IPS DF 6.9 (cell line): ENCODE results near the gene SERPINA7.

ENCODE experiments used
- DNase-seq: peaks from one replicate; pipeline ENCODE4 v3.0.0-alpha.2; 2013; ENCODE audit warnings: low read depth, low spot score
- H3K27ac ChIP-seq: one replicate; pipeline ENCODE4 v1.5.1; 2013; ENCODE audit warnings: low read length, control low read depth
- H3K27me3 ChIP-seq: 2 replicates; pipeline ENCODE4 v1.6.1; 2013; ENCODE audit warnings: mild to moderate bottlenecking, low read length; ENCODE audit not compliant: control insufficient read depth, insufficient read depth
- H3K36me3 ChIP-seq: 2 replicates; pipeline ENCODE4 v1.6.1; 2013; ENCODE audit warnings: low read length; ENCODE audit not compliant: control insufficient read depth, insufficient read depth
- H3K4me1 ChIP-seq: 2 replicates; pipeline ENCODE4 v1.6.1; 2013; ENCODE audit warnings: low read length; ENCODE audit not compliant: control insufficient read depth, insufficient read depth
- H3K4me3 ChIP-seq: 2 replicates; pipeline ENCODE4 v1.5.1; 2013; ENCODE audit warnings: mild to moderate bottlenecking, low read length
- H3K9me3 ChIP-seq: 2 replicates; pipeline ENCODE4 v1.6.1; 2013; ENCODE audit warnings: low read length, inconsistent platforms; ENCODE audit not compliant: control insufficient read depth, insufficient read depth
- WGBS: extraction: QIAGEN DNeasy Blood & Tissue Kit; methylation state at CpG from one replicate; pipeline ENCODE4 v1.1.7; 2013; ENCODE audit warnings: mixed read lengths, missing lambda C conversion rate; ENCODE audit not compliant: insufficient read length, insufficient coverage; 5-methylcytosine and 5-hydroxymethylcytosine counted together

SERPINA7 gene, protein sequence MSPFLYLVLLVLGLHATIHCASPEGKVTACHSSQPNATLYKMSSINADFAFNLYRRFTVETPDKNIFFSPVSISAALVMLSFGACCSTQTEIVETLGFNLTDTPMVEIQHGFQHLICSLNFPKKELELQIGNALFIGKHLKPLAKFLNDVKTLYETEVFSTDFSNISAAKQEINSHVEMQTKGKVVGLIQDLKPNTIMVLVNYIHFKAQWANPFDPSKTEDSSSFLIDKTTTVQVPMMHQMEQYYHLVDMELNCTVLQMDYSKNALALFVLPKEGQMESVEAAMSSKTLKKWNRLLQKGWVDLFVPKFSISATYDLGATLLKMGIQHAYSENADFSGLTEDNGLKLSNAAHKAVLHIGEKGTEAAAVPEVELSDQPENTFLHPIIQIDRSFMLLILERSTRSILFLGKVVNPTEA

DNA sequence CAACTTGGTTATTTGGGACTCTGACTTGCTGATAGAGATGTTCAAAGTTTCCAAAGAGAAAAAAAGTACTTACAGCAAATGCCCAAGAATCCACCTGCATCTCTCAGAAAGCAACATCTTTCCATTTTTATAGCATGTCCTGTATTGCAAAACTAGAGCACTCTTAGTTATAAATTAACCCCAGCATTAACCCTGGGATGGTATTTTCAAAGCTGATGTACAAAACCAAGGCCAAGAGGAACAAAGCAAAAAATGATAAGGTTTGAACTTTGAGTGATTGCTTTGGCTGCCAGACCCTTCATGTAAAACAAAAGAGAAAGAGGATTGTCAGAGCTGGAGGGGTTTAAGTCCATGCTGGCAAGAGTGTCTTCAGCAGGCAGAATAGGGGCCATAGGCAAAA lies at the start of gene SERPINA7:
Gene SERPINA7, minus strand, starts transcription at position 103 of the 400 bp plus-strand sequence. CDS start 1,669 bp downstream, outside the sequence.
- no peak within 1 kb of the TSS for H3K27ac ChIP-seq
- no peak for DNase-seq
- H3K4me1 ChIP-seq, result no peaks in the 10 kb centered on the region
- no peaks in the 10 kb centered on the region for H3K9me3 ChIP-seq
- no peaks in the 10 kb centered on the region for H3K27me3 ChIP-seq
- H3K4me3 ChIP-seq, result no peak within 1 kb of the TSS
- H3K36me3 ChIP-seq, result no peaks in the 10 kb centered on the region

DNA sequence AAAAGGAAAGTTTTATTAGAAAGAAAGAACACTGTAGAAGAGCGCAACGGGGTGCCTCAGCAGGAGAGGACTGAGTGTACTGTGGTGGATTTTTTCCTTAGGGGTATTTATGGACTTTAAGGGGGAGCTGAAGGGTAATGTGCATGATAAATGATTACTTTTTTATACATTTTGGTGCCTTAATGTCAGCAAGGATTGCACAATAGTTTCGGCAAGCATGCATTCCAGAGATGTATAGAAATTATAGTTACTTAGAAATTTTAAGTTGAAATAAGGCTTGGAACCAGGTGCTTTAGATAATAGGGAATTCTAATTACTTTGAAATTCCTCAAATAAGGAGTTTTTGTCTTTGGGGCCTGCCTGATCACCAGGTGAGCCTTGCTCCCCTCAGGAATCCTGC lies 30.5 kb upstream of the SERPINA7 start:
- no peak overlapping the region for H3K27ac ChIP-seq

DNA sequence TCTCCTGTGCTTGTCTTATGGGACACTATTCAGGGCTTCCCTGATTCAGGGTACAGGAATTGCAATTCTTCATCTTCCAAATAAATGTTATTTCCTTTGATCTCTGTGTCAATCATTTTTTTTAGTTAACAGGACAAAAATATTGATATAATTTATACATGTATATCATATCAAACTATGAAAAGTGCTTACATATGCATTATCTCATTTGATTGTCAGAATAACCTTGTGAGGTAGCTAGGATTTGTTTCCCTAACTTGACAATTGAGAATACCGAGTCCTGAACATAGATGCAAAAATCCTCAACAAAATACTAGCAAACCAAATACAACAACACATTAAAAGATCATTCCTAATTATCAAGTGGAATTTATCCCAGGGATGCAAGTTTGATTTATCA lies 11.5 kb upstream of the SERPINA7 start:
- WGBS, result no CpG with 5 or more reads among the region's 1 CpG
- Histone ChIP-seq H3K27me3 (no peaks in the 10 kb centered on the region), H3K4me3 (no peak overlapping the region), H3K27ac (no peak overlapping the region), H3K36me3 (no peaks in the 10 kb centered on the region), H3K9me3 (no peaks in the 10 kb centered on the region), H3K4me1 (no peaks in the 10 kb centered on the region)
- no peak for DNase-seq

More for the DNA sequence above, 30.5 kb upstream of the SERPINA7 start:
- no peak for DNase-seq
- Histone ChIP-seq H3K4me1 (no peaks in the 10 kb centered on the region), H3K36me3 (no peaks in the 10 kb centered on the region), H3K9me3 (no peaks in the 10 kb centered on the region), H3K27me3 (no peaks in the 10 kb centered on the region), H3K4me3 (no peak overlapping the region)
- WGBS, result no CpG with 5 or more reads among the region's 3 CpGs

DNA sequence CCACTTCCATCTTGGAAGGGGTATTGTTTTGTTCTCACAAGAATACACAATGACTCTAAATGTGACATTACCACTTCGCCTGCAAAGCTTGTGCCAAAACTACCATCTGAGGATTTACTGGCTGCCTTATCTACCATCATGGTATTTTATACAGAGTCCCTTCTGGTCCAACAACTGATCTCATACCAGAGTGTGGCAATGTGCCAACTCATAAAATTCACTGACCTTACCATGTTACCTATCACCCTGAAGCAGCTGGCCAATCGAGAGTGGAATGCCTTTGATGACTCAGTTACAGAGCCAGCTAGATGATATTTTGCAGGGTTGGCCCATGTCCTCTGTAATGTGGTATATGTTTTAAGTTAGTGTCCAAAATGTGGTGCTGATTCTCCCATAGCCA lies 3.8 kb upstream of the SERPINA7 start:
- no CpG with 5 or more reads among the region's 2 CpGs for WGBS
- Histone ChIP-seq H3K36me3 (no peaks in the 10 kb centered on the region), H3K27ac (no peak overlapping the region), H3K4me1 (no peaks in the 10 kb centered on the region), H3K4me3 (no peak overlapping the region), H3K27me3 (no peaks in the 10 kb centered on the region), H3K9me3 (no peaks in the 10 kb centered on the region)
- DNase-seq, result no peak

DNA sequence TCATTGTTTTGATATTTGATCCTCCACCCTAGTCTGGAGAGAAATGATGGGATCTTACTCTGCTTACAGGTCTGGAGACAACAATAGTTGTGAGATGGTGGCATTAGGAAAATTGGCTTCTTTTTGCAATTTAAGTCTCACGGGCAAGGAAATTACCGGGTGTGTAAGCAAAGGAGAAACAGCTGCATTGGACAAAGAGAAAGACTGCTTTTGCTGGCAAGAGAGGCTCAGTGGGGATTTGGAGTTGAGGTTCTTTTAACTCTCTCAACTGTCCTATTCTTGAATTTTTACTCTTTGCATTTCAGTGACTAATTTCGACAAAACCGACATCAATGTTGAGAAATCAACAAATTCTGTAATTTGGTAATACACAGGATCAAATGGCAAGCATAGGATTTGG lies 2.3 kb upstream of the SERPINA7 start:
- H3K36me3 ChIP-seq, result no peaks in the 10 kb centered on the region
- no peaks in the 10 kb centered on the region for H3K9me3 ChIP-seq
- no peaks in the 10 kb centered on the region for H3K4me1 ChIP-seq
- H3K27ac ChIP-seq, result no peak overlapping the region
- no peak overlapping the region for H3K4me3 ChIP-seq
- H3K27me3 ChIP-seq, result no peaks in the 10 kb centered on the region
- no peak for DNase-seq
- WGBS, result no CpG with 5 or more reads among the region's 4 CpGs

DNA sequence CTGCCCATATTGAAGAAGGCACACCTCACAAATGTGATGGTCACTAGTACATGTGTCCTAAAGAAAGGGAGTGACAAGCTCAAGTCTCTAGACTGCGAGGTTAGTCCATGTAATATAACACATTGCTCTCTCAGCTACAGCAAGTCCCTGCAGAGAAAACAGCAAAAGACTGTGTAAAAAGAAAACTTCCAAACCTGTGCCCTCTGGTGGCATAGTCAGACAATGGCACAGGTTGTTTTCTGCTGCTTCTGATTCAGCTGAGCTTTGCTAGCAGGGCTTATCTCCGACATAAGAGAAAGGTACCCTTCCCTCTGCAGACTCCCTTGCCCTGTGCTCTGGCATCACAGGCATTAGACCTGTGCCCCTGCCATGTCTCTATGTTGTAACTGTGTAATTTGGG lies 1.4 kb upstream of the SERPINA7 start:
- WGBS, result no CpG with 5 or more reads among the region's 2 CpGs
- H3K27ac ChIP-seq, result no peak overlapping the region
- no peaks in the 10 kb centered on the region for H3K9me3 ChIP-seq
- no peaks in the 10 kb centered on the region for H3K27me3 ChIP-seq
- no peaks in the 10 kb centered on the region for H3K4me1 ChIP-seq
- H3K4me3 ChIP-seq, result no peak overlapping the region
- no peak for DNase-seq
- no peaks in the 10 kb centered on the region for H3K36me3 ChIP-seq

DNA sequence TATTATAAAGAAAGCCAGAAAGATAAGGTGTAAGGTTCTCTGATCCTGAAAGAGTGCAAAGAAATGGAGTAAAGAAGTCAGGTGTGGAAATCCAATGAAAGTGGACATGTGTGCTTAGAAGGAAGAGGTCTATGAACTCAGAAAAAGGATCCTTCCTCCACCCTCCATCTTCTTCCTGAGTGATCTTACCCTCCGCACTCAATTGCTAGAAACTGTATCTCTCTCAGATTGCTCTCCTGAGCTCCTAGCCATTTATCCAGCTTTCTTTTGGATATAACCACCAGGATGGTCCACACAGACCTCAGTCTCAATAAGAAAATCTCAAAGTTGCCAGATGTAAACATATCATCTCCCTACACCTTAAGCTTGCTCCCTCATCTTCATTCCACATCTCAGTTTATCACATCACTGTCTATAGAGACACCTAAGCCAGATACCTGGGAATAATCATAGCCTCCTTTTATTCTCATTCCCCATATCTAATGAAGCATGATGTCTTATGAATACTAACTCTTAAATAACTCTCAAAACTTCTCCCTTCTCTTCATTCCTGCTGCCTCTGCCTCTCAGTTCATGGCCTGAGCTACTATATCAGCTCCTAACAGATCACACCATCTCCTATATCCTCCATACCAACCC lies 573 bp downstream of the SERPINA7 start:
- WGBS, result no CpG with 5 or more reads among the region's 1 CpG
- H3K4me1 ChIP-seq, result no peaks in the 10 kb centered on the region
- no peaks in the 10 kb centered on the region for H3K36me3 ChIP-seq
- no peak overlapping the region for H3K4me3 ChIP-seq
- no peak overlapping the region for H3K27ac ChIP-seq
- H3K27me3 ChIP-seq, result no peaks in the 10 kb centered on the region
- no peaks in the 10 kb centered on the region for H3K9me3 ChIP-seq
- no peak for DNase-seq

DNA sequence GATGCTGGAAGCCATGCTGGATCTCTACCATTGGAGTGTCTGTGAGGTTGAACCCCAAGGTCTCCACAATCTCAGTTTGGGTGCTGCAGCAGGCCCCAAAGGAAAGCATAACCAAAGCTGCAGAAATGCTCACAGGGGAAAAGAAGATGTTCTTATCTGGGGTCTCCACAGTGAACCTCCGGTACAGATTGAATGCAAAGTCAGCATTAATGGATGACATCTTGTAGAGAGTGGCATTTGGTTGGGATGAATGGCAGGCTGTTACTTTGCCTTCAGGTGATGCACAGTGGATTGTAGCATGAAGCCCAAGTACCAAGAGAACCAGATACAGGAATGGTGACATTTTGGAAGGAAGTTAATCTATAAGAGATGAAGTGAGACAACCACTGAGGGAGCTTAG lies 1.8 kb downstream of the SERPINA7 start:
- H3K27me3 ChIP-seq, result no peaks in the 10 kb centered on the region
- no peaks in the 10 kb centered on the region for H3K9me3 ChIP-seq
- no peak overlapping the region for H3K27ac ChIP-seq
- no CpG with 5 or more reads among the region's 1 CpG for WGBS
- no peak overlapping the region for H3K4me3 ChIP-seq
- H3K36me3 ChIP-seq, result no peaks in the 10 kb centered on the region
- no peak for DNase-seq
- no peaks in the 10 kb centered on the region for H3K4me1 ChIP-seq

DNA sequence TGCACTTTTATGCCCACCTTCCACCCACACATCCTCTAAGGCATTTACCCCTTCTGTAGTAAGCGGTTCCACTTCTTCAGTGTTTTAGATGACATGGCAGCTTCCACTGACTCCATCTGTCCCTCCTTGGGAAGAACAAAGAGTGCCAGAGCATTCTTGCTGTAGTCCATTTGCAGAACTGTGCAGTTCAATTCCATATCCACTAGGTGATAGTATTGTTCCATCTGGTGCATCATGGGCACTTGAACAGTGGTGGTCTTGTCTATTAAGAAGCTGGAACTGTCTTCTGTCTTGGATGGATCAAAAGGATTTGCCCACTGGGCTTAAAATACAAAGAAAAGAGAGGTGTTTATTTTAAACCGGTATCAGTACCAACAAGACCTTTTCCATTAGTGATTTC lies 3.5 kb downstream of the SERPINA7 start:
- no peak for DNase-seq
- WGBS, result no CpG with 5 or more reads among the region's 2 CpGs

DNA sequence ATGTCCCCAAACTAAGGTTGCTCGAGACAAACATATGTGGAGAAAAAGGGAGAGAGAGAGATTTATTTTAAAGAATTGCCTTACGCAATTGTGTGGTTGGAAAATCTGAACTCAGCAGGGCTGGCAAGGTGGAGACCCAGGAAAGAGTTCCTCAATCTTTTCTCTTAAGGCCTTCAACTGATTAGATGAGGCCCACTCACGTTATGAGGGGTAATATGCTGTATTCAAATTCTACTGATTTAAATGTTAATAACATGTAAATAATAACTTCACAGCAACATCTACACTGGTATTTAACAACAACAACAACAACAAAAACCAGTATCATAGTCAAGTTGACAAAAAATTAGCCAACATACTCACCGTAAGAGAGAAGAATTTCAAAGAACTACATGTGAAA lies 14.6 kb downstream of the SERPINA7 start:
- H3K36me3 ChIP-seq, result no peaks in the 10 kb centered on the region
- no peak for DNase-seq
- no peak overlapping the region for H3K27ac ChIP-seq
- no peaks in the 10 kb centered on the region for H3K27me3 ChIP-seq
- H3K9me3 ChIP-seq, result no peaks in the 10 kb centered on the region
- no CpG with 5 or more reads among the region's 4 CpGs for WGBS
- H3K4me3 ChIP-seq, result no peak overlapping the region
- H3K4me1 ChIP-seq, result no peaks in the 10 kb centered on the region

More for the DNA sequence above, 3.5 kb downstream of the SERPINA7 start:
- no peaks in the 10 kb centered on the region for H3K9me3 ChIP-seq
- H3K4me3 ChIP-seq, result no peak overlapping the region
- no peak overlapping the region for H3K27ac ChIP-seq
- H3K27me3 ChIP-seq, result no peaks in the 10 kb centered on the region
- no peaks in the 10 kb centered on the region for H3K4me1 ChIP-seq
- H3K36me3 ChIP-seq, result no peaks in the 10 kb centered on the region

DNA sequence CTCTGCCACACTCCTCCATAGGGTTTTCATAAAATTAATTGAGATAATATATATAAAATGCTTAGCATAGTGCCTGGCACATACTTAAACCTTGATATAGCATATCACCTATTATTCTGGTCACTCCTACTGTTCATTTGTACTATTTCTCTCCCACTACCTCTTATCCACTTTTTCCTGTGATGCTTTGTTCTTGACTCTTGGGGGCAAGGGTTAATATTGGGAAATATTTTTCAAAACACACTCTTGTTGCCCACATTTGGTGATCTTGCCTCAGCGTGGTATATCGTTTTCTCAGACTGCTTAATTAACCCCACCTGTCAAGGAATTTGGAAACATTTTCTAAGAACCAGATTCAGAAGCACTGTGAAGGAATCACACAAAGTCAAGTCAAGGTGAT lies 16.3 kb downstream of the SERPINA7 start:
- Histone ChIP-seq H3K9me3 (no peaks in the 10 kb centered on the region), H3K27ac (no peak overlapping the region), H3K36me3 (no peaks in the 10 kb centered on the region), H3K4me3 (no peak overlapping the region), H3K27me3 (no peaks in the 10 kb centered on the region), H3K4me1 (no peaks in the 10 kb centered on the region)
- DNase-seq, result no peak
- WGBS, result no CpG with 5 or more reads among the region's 2 CpGs
